NK-92 (cell line): ENCODE results near the gene AK1.

Experiments
- DNase-seq: peaks from one replicate; lab custom pipeline; 2025; ENCODE audit not compliant: unreplicated experiment; lab: John Stamatoyannopoulos, UW

Gene AK1

DNA sequence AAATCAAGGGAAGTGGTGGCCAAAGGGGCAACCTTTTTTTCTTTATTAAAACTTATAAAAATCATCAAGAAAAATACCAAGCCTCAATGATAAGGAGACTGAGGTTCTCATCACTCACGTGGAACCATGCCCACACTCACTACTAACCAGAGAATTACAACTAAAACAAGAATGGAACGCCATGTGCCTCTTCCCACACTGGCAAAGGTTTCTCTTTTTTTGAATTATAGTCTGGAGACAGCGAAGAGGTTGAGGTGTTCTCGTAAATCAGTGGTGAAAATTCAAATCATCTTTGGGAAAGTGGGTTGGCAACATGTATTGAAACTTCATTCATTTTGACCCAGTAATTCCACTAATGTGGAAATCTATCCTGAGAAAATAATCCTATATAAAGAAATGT lies 55.4 kb downstream of the AK1 start:
- DNase-seq, result no peak

DNA sequence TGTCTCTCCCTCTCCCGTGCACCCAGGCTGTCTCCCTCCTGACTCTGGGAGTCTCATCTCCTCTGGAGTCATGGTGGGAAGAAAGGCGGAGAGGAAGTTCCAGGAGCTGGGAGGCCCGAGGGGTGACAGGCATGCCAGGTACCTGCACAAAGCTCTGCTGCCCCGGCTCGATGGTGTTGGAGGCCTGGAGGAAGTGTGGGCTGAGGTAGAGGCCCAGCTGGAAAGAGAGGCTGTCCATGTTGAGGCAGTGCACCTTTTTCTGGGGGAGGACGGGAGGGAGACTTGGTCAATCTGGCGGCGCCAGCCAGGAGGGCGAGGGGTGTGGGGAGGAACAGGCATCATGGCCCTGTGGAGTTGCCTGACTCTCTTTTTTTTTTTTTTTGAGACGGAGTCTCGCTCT lies 58.9 kb downstream of the AK1 start:
- no peak for DNase-seq

DNA sequence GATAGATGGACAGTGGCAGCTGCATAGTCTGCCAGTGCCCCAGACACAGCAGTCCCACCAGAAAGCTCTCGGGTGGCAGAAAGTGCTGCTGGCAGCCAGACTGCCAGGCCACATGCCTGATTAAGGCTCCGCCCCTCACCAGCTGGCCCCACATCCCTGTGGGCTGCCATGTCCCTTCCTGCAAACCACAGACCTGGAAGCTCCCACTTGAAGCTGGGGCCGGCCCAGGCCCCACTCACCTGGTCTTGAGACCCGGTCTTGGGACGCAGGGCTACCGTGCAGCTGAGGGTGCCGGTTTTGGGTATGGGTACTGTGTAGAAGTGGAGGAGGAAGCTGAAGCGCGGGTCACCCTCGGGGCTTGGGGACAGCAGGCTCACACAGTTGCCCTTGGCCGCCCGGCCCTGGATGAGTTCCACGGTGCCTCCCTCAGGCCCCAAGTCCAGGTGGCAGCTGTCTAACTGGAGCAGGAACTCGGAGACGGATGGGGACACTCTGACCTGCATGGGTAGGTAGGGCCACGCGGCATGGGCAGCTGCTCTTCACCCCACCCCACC lies 59.5 kb downstream of the AK1 start:
- no peak for DNase-seq

DNA sequence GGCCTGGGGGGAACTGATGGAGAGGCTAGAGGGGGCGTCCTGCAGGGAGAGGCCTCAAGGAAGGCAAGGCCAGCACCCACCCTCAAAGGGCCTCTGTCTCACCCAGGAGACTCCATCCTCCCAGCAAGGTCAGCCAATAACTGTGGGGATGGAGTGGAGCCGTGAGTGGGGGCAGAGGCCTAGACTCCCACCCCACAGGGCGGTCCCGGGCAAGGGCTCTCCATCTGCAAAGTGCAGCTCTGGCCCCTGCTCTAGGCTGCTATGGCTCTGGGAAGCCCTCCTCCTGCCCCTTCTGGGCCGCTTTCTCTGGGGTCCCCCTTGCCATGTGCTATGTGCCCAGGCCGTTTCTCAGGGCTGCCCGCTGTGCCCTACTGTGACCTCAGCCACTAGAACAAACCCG lies 60.7 kb downstream of the AK1 start:
- no peak for DNase-seq
